ENCODE measurements around the gene RPP30. TPM values are rescaled to one million over a fixed set of nuclear protein-coding genes. Genes with fewer than 3 reads are reported as not detected.

The RPP30 gene
- total RNA-seq, 1 donor, result 43.1 TPM

- Histone ChIP-seq H3K4me3 (ENCODE audit: insufficient read depth, low read length) (no peak overlapping the region), H3K36me3 (ENCODE audit: insufficient read depth, low read length) (peaks cover 4% of the 10 kb centered on the region), H3K4me1 (ENCODE audit: insufficient read depth, low read length) (peaks cover 22% of the 10 kb centered on the region), H2AFZ (ENCODE audit: low read length) (no peak overlapping the region), H4K20me1 (ENCODE audit: insufficient read depth, low read length) (no peaks in the 10 kb centered on the region), H3K27me3 (ENCODE audit: insufficient read depth, low read length) (no peaks in the 10 kb centered on the region), H3K27ac (ENCODE audit: low read depth, low read length) (no peak overlapping the region), H3K9me3 (ENCODE audit: low read depth, low read length) (no peaks in the 10 kb centered on the region), H3K4me2 (ENCODE audit: insufficient read depth, low read length) (no peak overlapping the region), H3K79me2 (ENCODE audit: insufficient read depth, low read length) (peaks cover 6% of the 10 kb centered on the region)
- no peak for TF ChIP-seq CTCF (IDR thresholded peaks at IDR 0.05; ENCODE audit: extremely low read depth, low read depth, low read length)
- no peak for DNase-seq (ENCODE audit: insufficient read length, low spot score, missing footprints)
These were observed 51.4 kb downstream of the RPP30 start for GRCh38 chr10:90923111-90923731.

- Histone ChIP-seq H2AFZ (ENCODE audit: low read length) (no peak overlapping the region), H3K9me3 (ENCODE audit: low read depth, low read length) (no peaks in the 10 kb centered on the region), H3K79me2 (ENCODE audit: insufficient read depth, low read length) (peaks cover 6% of the 10 kb centered on the region), H3K4me3 (ENCODE audit: insufficient read depth, low read length) (no peak overlapping the region), H3K27ac (ENCODE audit: low read depth, low read length) (no peak overlapping the region), H3K27me3 (ENCODE audit: insufficient read depth, low read length) (no peaks in the 10 kb centered on the region), H3K36me3 (ENCODE audit: insufficient read depth, low read length) (no peaks in the 10 kb centered on the region), H3K4me1 (ENCODE audit: insufficient read depth, low read length) (peaks cover 31% of the 10 kb centered on the region), H3K4me2 (ENCODE audit: insufficient read depth, low read length) (no peak overlapping the region), H4K20me1 (ENCODE audit: insufficient read depth, low read length) (no peaks in the 10 kb centered on the region)
- DNase-seq (ENCODE audit: insufficient read length, low spot score, missing footprints), result no peak
- no peak for TF ChIP-seq CTCF (IDR thresholded peaks at IDR 0.05; ENCODE audit: extremely low read depth, low read depth, low read length)
These were observed 52.8 kb downstream of the RPP30 start for GRCh38 chr10:90924552-90924951.

- H3K27ac ChIP-seq (ENCODE audit: low read depth, low read length), result no peak overlapping the region
- H3K9me3 ChIP-seq (ENCODE audit: low read depth, low read length), result no peaks in the 10 kb centered on the region
- H3K79me2 ChIP-seq (ENCODE audit: insufficient read depth, low read length), result no peaks in the 10 kb centered on the region
These were observed 53.6 kb downstream of the RPP30 start for GRCh38 chr10:90925079-90926029.

More at GRCh38 chr10:90925079-90926029, 53.6 kb downstream of the RPP30 start:
- H3K4me1 ChIP-seq (ENCODE audit: insufficient read depth, low read length), result peaks cover 31% of the 10 kb centered on the region
- H3K27me3 ChIP-seq (ENCODE audit: insufficient read depth, low read length), result no peaks in the 10 kb centered on the region
- H3K4me2 ChIP-seq (ENCODE audit: insufficient read depth, low read length), result no peak overlapping the region
- H3K4me3 ChIP-seq (ENCODE audit: insufficient read depth, low read length), result no peak overlapping the region
- DNase-seq (ENCODE audit: insufficient read length, low spot score, missing footprints), result no peak
- no peak overlapping the region for H2AFZ ChIP-seq (ENCODE audit: low read length)
- no peak for TF ChIP-seq CTCF (IDR thresholded peaks at IDR 0.05; ENCODE audit: extremely low read depth, low read depth, low read length)
- H4K20me1 ChIP-seq (ENCODE audit: insufficient read depth, low read length), result no peaks in the 10 kb centered on the region
- no peaks in the 10 kb centered on the region for H3K36me3 ChIP-seq (ENCODE audit: insufficient read depth, low read length)
